B cell (primary cell): ENCODE data around the gene HSPA1A.

Experiments used
- EZH2 ChIP-seq: IDR thresholded peaks from 2 replicates; pipeline ENCODE4 v1.6.1; 2012; ENCODE audit warnings: borderline replicate concordance, low read depth, mild to moderate bottlenecking, moderate library complexity, low read length; ENCODE audit not compliant: insufficient read depth, poor library complexity, severe bottlenecking
- TF ChIP-seq, protein P1 (sequence below): fragments of 200-600 bp; IDR thresholded peaks from one replicate; pipeline ENCODE4 v1.8.0; 2022; ENCODE audit warnings: antibody characterized with exemption, mild to moderate bottlenecking

DNA sequence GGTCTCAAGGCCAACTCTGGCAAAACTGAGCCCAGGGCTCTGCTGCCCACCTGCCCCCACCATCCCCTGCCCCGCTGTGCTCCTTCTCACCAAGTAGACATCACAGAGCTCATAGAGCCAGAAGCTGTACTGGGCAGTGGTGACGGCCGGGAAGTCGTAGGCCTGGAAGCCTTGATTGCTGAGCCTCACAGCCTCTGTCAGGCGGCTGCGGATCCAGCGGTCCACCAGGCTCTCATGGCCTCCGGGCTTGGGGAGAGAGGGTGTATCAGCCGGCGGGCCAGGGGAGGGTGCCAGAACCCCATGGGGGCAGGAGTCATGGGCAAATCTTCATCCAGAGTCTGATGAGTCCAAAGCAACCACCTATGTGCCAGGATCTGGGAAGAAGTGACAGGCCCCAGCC, 35.4 kb upstream of the HSPA1A start:
- TF ChIP-seq, protein P1, sequence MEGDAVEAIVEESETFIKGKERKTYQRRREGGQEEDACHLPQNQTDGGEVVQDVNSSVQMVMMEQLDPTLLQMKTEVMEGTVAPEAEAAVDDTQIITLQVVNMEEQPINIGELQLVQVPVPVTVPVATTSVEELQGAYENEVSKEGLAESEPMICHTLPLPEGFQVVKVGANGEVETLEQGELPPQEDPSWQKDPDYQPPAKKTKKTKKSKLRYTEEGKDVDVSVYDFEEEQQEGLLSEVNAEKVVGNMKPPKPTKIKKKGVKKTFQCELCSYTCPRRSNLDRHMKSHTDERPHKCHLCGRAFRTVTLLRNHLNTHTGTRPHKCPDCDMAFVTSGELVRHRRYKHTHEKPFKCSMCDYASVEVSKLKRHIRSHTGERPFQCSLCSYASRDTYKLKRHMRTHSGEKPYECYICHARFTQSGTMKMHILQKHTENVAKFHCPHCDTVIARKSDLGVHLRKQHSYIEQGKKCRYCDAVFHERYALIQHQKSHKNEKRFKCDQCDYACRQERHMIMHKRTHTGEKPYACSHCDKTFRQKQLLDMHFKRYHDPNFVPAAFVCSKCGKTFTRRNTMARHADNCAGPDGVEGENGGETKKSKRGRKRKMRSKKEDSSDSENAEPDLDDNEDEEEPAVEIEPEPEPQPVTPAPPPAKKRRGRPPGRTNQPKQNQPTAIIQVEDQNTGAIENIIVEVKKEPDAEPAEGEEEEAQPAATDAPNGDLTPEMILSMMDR = no peak
- TF ChIP-seq EZH2 = no peak
